ENCODE results near the gene CCRL2. TPM values are rescaled to one million over a fixed set of nuclear protein-coding genes. Genes with fewer than 3 reads are reported as not detected.

CCRL2 gene, protein sequence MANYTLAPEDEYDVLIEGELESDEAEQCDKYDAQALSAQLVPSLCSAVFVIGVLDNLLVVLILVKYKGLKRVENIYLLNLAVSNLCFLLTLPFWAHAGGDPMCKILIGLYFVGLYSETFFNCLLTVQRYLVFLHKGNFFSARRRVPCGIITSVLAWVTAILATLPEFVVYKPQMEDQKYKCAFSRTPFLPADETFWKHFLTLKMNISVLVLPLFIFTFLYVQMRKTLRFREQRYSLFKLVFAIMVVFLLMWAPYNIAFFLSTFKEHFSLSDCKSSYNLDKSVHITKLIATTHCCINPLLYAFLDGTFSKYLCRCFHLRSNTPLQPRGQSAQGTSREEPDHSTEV
- total RNA-seq = 0.07 TPM in 1 of 2 replicates, not detected in the other

DNA sequence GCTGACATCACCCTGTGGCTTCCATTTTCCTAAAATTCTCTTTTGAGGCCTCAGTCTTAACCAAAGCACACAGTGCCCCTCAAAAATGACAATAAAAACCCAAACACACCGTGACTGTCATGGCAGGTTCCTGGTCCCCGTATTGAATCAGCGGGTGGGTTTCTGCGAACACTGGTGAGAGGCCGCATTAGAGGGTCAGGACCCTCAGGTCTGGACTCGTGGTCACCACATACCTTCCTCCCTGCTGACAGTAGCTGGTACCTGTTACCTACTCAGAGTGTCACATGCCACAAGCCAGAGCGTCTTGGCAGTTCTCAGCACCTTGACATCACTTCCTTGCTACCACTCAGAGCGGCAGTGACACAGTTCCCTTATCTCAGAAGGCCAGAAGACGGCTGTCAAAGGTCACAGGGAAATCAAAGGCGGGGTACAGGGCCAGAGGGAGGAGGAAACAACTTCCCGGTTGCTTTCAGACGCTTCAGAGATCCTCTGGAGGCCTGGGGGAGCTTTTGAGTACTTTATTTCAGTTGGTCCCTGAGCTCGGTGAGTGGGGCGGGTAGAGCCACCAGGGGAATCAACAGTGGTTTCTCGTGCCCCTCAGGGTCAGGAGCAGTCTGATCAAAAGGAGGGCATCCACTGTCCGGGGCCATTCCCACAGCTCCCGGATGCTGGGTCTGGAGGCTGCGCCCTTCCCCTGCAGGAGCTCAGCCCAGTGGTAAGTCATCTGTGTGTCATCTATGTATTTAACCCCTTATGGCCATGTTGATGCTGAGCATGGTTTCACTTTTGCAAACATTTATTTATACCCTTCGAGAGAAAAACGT is at the start of gene CCRL2, which contains the start of gene CCR5AS:
Gene CCRL2, plus strand, starts transcription at position 472 of the 824 bp plus-strand sequence. CDS start 821 bp downstream, outside the sequence.
Gene CCR5AS, minus strand, starts transcription at position 279 of the 824 bp plus-strand sequence.

DNA sequence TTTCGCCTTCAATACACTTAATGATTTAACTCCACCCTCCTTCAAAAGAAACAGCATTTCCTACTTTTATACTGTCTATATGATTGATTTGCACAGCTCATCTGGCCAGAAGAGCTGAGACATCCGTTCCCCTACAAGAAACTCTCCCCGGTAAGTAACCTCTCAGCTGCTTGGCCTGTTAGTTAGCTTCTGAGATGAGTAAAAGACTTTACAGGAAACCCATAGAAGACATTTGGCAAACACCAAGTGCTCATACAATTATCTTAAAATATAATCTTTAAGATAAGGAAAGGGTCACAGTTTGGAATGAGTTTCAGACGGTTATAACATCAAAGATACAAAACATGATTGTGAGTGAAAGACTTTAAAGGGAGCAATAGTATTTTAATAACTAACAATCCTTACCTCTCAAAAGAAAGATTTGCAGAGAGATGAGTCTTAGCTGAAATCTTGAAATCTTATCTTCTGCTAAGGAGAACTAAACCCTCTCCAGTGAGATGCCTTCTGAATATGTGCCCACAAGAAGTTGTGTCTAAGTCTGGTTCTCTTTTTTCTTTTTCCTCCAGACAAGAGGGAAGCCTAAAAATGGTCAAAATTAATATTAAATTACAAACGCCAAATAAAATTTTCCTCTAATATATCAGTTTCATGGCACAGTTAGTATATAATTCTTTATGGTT is 36.1 kb upstream of the CCRL2 start, which contains the start of gene CCR5:
Gene CCR5, plus strand, starts transcription at position 108 of the 680 bp plus-strand sequence. CDS start 1,957 bp downstream, outside the sequence.

Other genes starting within 250 kb of the CCRL2 start
- not detected in 2 replicates for gene CCR1, start 198.9 kb upstream of the CCRL2 start, total RNA-seq
- gene CCR3, start 164.8 kb upstream of the CCRL2 start, total RNA-seq = 0.07 TPM in 1 of 2 replicates, not detected in the other
- gene CCR2, start 53.1 kb upstream of the CCRL2 start, total RNA-seq = under 0.01 TPM in 2 replicates
- not detected in 2 replicates for gene CCR5, start 36.3 kb upstream of the CCRL2 start, total RNA-seq
- gene LTF, start 57.6 kb downstream of the CCRL2 start, total RNA-seq = under 0.01 TPM in 2 replicates
- gene RTP3, start 90.7 kb downstream of the CCRL2 start, total RNA-seq = not detected in 2 replicates
- gene LRRC2, start 159.0 kb downstream of the CCRL2 start, total RNA-seq = under 0.01 and 0.36 TPM in 2 replicates
- not detected in 2 replicates for gene FAM240A, start 205.3 kb downstream of the CCRL2 start, total RNA-seq

All from nasal cavity respiratory epithelium epithelial cell of viscerocranial mucosa (primary cell).